GM19467 (cell line): ENCODE measurements around the gene CCDC92.

ENCODE experiments used
- ATAC-seq: cut with Tn5 transposase; IDR thresholded peaks from one replicate; pipeline ENCODE4 v1.9.1; 2021; ENCODE audit warnings: mild to moderate bottlenecking, moderate library complexity; ENCODE audit not compliant: unreplicated experiment

CCDC92 gene

DNA sequence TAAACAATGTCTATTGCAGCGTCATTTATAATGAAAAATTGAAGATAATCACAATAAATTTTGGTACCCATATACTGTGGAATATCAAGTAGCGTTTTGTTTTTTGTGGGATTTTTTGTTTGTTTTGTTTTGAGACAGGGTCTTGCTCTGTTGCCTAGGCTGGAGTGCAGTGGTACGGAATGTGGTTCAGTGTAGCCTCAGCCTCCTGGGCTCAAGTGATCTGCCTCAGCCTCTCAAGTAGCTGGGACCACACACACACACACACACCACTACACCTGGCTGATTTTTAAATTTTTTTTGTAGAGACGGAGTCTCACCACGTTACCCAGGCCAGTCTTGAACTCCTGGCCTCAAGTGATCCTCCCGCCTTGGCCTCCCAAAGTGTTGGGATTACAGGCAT is 6.9 kb upstream of the CCDC92 start:
- ATAC-seq, result no peak

DNA sequence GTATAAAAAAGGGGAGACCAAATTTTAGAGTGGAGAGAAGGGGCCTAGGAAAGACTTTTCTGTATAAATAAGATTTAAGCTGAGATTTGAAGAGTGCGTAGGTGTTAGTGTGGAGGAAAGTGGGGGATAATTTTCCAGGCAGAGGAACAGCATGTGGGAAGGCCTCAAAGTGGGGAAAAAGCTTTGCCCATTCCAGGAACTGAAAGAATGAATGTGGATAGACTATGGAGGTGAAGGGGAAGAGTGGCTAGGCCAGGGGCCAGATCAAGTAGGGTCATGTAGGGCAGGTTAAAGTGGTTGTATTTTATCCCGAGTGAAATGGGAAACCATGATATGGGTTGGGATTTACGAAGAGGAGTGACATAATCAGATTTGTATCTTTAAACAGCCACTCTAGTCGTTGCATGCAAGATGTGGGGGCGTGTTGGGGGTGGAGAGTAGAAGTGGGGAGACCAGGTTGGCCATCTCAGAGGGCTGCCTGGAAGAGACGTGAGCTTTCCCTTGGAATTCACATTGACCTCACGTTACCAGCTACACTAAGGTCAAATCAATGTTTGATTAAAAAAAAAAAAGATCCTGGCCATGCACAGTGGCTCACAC is 3.7 kb upstream of the CCDC92 start:
- ATAC-seq, result no peak

DNA sequence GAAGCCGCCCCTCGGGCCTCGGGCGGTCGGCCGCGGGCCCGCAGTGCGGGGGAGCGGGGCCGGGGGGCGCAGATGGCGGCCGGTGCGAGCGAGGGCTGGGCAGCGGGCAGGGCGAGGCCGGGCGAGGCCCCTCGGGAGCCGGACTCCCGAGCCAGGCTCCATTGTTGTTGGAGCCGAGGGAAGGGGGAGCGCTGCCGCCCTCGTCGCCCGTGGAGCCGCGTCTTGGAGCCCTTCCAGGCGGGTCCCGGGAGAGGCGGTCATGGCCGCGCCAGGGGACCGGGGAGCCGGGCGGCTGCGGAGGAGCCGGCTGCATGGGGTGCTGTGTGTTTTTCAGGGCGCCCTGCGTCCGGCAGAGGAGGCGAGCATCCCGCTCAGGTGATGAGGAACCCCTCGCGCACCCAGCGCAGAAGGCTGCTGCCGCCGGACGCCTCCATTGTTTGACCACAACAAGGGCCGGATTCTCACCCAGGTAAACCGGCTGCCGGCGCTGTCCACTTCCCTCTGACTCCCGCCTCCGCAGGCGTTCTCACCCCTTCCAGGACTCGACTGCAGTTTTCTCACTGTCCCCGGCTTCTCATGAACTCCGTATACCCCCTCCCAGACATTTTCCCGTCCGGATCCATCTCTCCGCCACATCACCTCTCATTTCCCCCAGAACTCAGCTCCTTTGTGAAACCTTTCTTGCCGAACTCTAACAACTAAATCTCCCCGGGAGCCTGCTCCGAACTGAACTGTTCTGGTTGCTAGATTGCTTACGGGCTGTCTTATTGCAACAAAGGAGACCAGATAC is 1.1 kb upstream of the CCDC92 start:
- peak; percentile 14 for ATAC-seq

DNA sequence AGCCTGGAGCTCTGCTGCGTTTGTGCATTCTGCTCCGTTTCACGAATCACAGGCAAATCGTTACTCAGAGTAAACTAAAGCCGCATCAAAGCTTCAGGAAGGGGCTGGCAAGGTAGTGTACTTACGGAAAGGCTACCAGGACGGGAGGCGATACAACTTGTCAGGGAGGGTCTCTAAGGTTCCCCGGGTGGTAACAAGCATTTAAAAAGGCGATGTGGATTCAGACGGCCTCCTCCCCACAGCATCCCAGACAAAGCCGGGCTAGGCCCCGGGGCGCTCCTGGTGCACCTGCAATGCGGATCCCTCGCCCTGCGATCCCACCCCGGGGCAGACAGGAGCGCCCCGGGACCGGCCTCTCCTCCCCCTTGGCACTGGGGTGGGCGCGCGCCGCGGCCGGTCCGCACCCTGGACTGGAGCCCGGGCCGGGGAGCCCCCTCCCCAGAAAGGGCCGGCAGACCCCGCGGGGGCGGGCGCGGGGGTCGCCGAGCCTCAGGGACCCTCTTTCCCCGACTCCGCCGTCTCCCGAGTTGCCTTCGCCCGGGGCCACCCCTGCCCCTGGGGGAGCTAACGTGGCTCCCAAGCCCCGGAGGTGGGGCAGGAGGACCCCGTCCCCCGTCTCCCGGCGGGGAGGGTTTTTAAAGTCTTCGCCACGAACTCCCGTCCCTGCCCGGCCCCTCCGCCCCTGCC is 718 bp downstream of the CCDC92 start:
- ATAC-seq, result peak; percentile 1

DNA sequence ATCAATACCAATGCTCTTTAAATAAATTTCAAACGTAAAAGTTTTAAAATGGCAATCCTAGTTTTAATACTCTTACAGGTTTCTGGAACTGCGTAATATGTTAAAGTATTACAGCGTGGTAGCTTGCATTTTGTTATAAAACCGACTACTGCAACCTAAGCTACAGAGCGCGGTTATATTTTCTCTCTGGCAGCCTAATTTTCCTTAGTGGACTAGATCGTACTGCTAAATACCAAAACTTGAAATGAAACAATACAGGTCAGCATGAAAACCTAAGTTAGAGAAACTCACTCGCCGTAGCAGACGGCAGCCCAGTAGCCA is 1.2 kb downstream of the CCDC92 start:
- ATAC-seq, result no peak

DNA sequence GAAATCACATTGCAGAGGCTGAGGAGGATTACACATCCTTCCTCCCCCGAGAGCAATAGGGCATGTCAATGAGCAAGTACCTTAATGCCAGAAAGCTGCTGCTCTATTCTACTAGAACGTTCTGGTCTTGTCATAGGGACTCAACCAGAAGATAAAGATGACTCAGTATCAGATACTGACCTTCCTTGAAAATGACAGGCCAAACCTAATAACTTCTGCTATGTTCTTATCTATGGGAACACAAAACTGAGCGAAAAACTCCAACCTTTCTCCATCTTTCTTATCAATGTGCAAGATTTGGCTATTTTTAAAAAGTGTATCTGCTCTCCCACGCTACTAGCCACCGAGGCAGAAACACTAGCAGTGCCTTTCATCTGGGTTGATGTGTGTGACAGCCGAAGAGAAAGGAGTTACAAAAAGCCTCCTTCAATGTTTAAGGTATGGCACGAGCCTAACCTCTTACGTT is 5.5 kb downstream of the CCDC92 start:
- ATAC-seq, result no peak

DNA sequence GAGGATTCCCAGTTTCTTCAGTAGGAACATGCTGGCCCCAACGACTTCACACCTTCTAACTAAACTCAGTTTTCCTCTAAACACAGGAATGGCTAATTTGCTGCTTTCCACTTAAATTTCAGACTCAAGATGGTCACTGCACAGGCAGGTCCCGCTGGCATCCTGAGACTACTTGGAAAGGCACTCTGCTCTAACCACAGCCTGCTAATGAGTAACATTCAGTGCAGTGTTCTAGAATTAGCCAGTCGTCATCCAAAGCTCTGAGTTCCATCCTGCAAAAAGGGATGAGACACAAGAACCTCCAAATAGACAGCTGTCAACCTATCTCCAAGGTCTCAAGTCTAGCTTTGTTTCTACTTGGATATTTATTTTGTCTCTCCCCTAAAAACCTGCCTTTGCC is 6.0 kb downstream of the CCDC92 start:
- ATAC-seq, result no peak

DNA sequence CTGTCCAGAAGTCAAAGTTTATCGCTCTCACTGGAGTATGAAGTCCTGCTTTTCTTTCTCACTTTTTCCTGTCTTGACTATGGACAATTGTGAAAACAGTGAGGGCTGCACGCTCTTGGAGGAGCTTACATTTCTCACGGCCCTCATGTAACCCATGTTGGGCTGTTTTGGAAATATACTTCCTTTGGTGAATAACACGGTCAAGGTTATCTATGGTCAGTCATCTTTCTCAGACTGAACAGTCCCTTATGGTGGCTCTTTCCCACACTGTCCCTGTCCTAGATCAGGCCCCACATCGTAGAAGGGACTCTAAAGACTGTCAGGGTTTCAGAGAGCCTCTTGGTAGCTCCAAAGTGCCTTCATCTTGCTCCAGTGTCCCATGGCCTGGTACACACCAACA is 7.2 kb downstream of the CCDC92 start:
- no peak for ATAC-seq

DNA sequence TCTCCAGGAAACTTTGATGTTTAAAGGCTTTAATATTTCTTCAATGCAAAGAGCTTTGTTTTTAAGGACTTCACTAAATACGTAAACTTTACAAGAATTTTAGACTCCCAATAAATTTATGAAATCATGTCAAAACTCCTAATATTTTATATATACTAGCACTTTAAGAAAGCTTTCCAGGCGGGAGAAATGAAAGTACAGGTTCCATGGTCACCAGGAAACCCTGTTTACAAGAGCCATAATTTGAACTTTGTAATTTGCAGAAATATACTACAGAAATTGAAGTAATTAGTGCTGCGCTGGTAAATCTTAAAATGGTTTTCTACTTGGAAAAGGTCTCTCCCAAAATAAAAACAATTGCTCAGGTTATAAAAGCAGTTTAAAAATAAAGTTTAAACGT is 8.8 kb downstream of the CCDC92 start:
- no peak for ATAC-seq

DNA sequence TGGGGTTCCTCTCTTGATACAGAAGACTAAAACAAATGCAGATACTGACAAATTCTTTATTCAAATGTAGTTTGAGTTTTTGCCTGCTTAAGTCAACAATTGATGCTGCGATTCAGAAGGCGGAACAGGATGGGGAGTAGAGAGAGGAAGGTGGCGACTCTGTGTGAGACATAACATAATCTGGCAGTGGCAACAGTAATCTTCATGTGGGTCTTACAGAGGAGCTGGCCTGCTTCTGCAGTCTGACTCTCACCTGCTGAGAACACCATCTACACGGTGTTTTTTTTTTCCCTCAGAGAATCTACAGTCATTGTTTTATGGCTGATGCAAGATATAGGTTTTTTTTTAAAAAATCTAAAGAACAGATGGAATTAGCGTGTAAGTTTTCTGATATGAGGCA is 10.1 kb downstream of the CCDC92 start:
- no peak for ATAC-seq

DNA sequence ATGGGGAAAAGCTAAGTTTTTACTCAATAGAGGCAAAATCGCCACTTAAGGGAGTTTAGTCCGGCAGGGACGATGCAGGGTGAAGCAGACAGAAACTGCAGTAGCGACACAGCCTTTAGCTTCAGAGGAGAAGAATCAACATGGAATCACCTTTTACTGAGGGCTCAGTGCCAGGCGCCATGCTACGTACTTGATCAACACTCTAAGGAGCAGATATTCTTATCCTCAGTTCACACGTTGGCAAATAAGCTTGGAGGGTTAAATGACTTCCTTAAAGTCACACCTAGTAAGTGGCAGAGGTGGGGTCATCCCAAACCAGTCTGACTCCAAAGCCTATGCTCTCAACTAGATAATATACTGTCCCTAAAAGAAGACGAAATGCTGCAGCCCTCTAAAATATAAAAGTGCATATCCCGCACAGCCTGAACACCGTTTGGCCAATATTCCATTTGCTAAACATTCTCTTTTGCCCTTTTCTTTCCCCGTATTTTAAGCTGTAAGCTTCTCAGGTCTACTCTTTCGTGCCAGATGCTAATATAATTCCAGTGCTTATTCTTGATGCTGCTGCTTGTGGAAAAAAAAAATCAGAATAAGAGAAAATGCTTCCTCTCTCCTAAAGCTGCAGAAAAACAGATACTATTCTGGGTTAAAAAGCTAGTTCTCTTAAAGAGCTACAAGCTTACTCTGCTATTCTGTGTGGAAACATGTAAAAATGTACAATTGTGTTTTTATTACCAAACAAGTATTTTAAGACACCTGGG is 10.9 kb downstream of the CCDC92 start:
- ATAC-seq, result no peak

DNA sequence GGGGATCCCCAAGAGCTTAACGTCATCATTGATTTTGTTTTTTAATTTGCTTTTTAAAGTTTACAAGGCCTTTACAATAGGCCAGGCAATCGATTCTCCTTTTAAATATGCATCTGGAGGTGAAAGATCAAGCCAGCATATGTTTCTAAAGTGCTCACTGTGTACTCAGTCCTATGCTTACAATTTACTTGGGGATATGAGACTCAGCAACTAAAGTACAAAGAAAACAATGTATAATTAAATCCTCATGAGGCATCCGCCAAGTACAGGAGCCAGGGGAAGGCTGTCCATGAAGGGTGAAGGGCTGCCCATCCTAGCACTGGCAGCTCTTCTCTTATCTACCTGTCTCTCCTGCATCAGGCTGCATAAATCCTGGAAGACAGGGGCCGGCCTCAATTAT is 11.8 kb downstream of the CCDC92 start:
- ATAC-seq, result no peak

DNA sequence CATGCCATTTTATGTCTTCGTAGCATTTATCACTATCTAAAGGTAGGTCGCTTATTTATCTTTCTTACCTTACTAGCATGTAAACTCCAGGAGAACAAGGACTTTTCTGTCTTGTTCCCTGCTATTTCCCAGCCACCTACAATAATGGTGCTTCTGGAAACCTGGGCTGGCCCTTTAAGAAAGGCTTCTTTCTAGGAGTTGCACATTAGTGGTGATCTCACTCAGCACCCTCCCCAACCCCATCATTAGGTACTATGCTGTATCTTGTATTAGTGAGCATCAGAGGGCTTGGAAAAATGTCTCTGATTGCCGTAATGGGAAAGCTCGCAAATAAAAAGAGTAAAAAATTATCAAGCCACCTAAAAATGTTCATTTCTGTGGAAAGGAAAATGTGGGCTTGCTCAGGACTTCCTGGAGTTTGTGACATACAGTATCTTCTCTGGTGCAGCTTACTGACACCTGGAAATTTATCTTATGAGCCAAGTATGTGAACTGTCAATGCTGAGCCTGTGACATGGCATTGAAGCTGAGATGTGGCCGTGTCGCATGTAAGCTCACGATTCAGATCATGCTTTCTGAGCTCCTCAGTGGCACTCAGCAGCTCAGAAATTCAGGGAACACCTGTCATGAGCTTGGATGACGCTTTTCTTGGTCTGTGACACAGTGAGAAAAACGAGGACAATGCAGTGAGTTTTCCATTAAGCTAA is 12.4 kb downstream of the CCDC92 start:
- ATAC-seq, result no peak

DNA sequence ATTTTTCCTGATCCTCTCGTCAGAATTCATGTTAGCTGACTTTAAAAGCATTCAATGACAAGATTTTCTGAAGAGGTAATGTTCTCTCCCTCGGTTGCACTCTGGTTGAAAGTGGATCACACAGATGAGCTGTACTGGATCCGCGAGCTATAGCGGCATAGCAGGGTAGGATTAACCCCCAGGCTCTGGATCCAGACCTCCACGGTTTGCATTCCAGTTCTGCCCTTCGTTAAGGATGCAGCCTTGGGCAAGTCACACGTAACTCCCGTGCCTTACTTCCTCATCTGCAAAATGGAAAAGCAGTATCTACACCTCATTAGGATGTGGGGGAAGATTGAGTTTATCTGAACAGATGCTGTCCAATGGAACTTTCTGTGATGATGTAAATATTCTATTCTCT is 13.8 kb downstream of the CCDC92 start:
- ATAC-seq, result no peak

DNA sequence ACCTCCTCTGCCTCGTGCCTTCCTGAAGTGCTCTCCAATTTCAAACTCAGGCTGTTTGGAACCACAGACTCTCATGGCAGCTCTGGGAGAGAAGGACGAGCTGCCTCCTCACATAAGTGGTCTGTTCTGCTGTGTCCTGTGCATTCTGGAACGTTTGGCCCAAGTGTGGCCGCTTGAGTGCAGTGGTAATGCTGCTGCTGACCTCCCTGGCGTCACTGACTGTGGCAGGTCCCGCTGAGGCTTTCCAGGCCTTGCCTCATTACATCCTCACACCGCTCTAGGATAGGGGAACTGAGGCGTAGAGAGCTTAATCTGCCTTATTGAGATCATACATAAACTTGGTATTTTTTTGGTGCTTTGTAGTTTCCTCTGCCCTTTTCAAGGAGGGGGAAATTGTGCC is 14.2 kb downstream of the CCDC92 start:
- no peak for ATAC-seq

DNA sequence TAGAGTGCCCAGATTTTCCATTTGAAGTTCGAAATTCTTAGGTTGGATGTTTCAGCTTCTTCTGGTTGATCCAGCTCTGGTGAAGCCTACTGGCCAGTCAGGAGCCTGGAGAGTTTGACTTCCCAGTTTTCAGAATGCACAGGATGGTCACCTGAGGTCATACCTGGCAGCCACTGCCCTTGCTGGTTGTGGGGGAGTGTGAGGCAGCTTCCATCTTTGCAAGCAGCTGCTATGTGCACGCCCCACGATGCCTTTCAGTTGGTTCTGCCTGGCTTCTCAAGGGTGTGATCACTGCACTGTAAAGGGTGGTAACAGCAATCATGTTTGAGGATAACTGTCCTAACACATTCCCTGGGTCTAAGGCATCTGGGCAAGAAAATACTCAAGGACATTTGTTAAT is 15.4 kb downstream of the CCDC92 start:
- ATAC-seq, result no peak

DNA sequence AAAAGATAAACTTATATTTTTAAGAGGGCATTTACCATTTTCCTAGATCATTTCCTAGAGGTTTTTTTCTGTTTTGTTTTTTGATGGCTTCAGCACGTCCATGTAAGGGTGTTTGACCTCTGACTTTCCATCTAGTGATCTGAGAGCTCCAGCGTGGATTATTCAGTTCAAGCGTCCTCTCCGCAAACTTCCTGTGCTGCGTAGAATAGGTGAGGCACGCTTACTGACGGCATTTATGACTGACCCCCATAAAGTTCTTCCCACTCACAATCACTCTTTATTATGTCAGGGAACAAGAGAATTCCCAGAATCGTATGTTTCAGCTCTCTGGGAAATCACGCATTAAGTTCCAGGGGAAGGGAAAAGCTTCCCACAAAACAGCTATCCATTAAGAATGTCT is 16.4 kb downstream of the CCDC92 start:
- ATAC-seq, result no peak

DNA sequence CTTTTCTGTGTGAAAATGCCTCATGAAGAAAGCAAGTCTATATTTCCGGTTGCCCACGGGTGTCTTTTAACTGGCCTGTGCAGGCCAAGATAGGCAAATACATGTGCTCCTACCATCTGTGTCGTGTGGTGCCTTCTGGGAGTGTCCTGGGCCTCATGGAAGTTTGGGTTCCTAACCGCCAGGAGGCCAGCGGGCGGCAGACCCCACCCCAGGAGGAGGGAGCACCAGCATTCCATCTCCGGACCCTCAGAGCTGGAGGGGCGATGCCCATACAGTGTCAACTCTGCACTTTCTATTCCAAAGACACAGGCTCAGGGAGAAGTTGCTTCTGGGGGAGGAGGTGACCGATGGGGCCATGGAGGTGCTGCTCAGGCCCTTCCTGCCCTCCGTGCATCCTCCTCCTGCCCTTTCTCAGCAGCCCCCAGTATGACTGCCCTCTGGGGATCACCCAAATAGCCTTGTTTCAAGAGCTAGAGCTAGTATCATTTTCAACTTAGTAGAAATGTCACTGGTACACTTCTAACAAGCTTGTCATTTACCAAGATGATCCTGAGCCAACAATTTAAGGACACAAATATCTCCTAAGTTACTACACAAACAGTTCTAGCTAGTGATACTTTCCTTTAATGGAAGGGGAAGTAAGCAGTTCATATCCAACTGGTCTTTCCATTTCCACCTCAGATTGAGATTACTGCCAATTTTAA is 17.8 kb downstream of the CCDC92 start:
- no peak for ATAC-seq

DNA sequence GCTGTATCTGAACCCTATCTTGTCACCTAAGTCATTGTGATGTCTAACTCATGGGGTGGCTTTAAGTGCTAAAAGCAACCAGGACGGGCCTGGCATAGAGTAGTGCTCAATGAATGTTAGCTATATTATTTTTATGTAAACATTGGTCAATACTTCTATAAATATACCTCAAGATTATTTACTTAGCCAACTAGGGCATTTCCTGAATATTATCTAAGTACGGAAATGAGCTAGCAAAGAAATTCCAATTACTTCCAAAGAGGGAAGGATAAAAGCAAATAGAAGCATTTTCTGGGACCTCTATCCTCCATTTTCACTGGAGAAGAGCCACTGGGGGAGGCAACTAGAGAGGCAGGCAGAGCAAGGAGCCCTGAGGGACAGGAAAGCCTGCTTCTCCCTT is 20.6 kb downstream of the CCDC92 start:
- no peak for ATAC-seq

DNA sequence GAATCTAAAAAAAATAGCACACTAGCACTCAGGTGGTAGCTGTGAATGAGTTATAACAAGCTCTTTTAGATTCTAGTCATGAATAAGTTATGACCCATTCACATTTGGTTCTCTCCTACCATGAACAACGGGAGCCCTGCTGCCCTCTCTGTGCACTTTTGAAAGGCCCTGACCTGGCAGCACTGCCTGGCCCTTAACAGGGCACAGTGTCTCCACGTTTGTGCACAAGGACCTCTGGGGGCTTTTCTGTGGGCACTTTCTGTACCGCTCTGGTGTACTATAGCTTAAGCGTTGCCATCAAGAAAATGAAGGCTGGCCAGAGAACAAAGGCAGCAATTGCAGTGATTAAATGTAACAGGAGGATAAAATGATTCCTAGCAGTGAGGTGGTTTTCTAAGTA is 21.2 kb downstream of the CCDC92 start:
- no peak for ATAC-seq
